H9 (cell line): ENCODE results near the gene HSP90B1. TPM values are rescaled to one million over a fixed set of nuclear protein-coding genes. Genes with fewer than 3 reads are reported as not detected.

Source experiments
- DNase-seq: peaks from one replicate; pipeline ENCODE4 v3.0.0-alpha.2; 2017
- H2AFZ ChIP-seq: one replicate; pipeline ENCODE4 v1.6.1; 2013; ENCODE audit warnings: mild to moderate bottlenecking, low read length, control low read depth, moderate library complexity
- H2AK5ac ChIP-seq: 2 replicates; pipeline ENCODE4 v1.6.1; 2013; ENCODE audit warnings: low read length, control low read depth, mixed read lengths; ENCODE audit not compliant: insufficient read length
- H2BK120ac ChIP-seq: one replicate; pipeline ENCODE4 v1.6.1; 2013; ENCODE audit warnings: low read depth, mild to moderate bottlenecking, low read length, control low read depth, inconsistent platforms; ENCODE audit not compliant: poor library complexity, severe bottlenecking
- H2BK12ac ChIP-seq: 2 replicates; pipeline ENCODE4 v1.6.1; 2013; ENCODE audit warnings: low read length, control low read depth, mixed read lengths, low read depth; ENCODE audit not compliant: insufficient read length
- H2BK15ac ChIP-seq: 2 replicates; pipeline ENCODE4 v1.6.1; 2013; ENCODE audit warnings: low read depth, low read length, control low read depth
- H2BK20ac ChIP-seq: one replicate; pipeline ENCODE4 v1.6.1; 2013; ENCODE audit warnings: low read depth, mild to moderate bottlenecking, low read length, control low read depth, inconsistent platforms; ENCODE audit not compliant: poor library complexity, severe bottlenecking
- H2BK5ac ChIP-seq: 2 replicates; pipeline ENCODE4 v1.6.1; 2013; ENCODE audit warnings: low read length, control low read depth, mixed read lengths; ENCODE audit not compliant: insufficient read length
- H3K14ac ChIP-seq: 2 replicates; pipeline ENCODE4 v1.6.1; 2013; ENCODE audit warnings: low read length, control low read depth; ENCODE audit not compliant: insufficient read depth
- H3K18ac ChIP-seq: 2 replicates; pipeline ENCODE4 v1.6.1; 2013; ENCODE audit warnings: low read depth, mild to moderate bottlenecking, mixed read lengths, low read length, control low read depth; ENCODE audit not compliant: insufficient read length
- H3K23ac ChIP-seq: 2 replicates; pipeline ENCODE4 v1.6.1; 2013; ENCODE audit warnings: low read length, control low read depth, mixed read lengths, low read depth; ENCODE audit not compliant: insufficient read length
- H3K23me2 ChIP-seq: 2 replicates; pipeline ENCODE4 v1.6.1; 2013; ENCODE audit warnings: low read depth, mild to moderate bottlenecking, mixed read lengths, low read length, control low read depth; ENCODE audit not compliant: insufficient read length, poor library complexity, severe bottlenecking
- H3K27ac ChIP-seq: 2 replicates; pipeline ENCODE4 v1.5.1; 2013; ENCODE audit warnings: low read length, control low read depth, mixed read lengths, low read depth; ENCODE audit not compliant: insufficient read length
- H3K27me3 ChIP-seq: 2 replicates; pipeline ENCODE4 v1.6.1; 2013; ENCODE audit warnings: low read length, control low read depth, inconsistent platforms; ENCODE audit not compliant: insufficient read depth
- H3K4ac ChIP-seq: 2 replicates; pipeline ENCODE4 v1.6.1; 2013; ENCODE audit warnings: low read depth, mild to moderate bottlenecking, control low read depth, inconsistent platforms, low read length, moderate library complexity
- H3K4me1 ChIP-seq: 2 replicates; pipeline ENCODE4 v1.6.1; 2013; ENCODE audit warnings: low read length, control low read depth, inconsistent platforms; ENCODE audit not compliant: insufficient read depth
- H3K4me2 ChIP-seq: 2 replicates; pipeline ENCODE4 v1.6.1; 2013; ENCODE audit warnings: low read length, control low read depth, mixed read lengths; ENCODE audit not compliant: insufficient read length, insufficient read depth
- H3K56ac ChIP-seq: 2 replicates; pipeline ENCODE4 v1.6.1; 2013; ENCODE audit warnings: low read depth, mild to moderate bottlenecking, mixed read lengths, low read length, control low read depth; ENCODE audit not compliant: insufficient read length
- H3K79me1 ChIP-seq: 2 replicates; pipeline ENCODE4 v1.6.1; 2013; ENCODE audit warnings: low read depth, mild to moderate bottlenecking, moderate library complexity, low read length, control low read depth, inconsistent platforms; ENCODE audit not compliant: insufficient read depth, poor library complexity, severe bottlenecking
- H3K79me2 ChIP-seq: 2 replicates; pipeline ENCODE4 v1.6.1; 2013; ENCODE audit warnings: low read length, control low read depth, inconsistent platforms; ENCODE audit not compliant: insufficient read depth
- H3K9ac ChIP-seq: 2 replicates; pipeline ENCODE4 v1.6.1; 2013; ENCODE audit warnings: low read length, control low read depth, mixed read lengths; ENCODE audit not compliant: insufficient read length; ENCODE audit errors: extremely low read depth
- H3K9me3 ChIP-seq: one replicate; pipeline ENCODE4 v1.6.1; 2013; ENCODE audit warnings: low read depth, low read length, inconsistent platforms; ENCODE audit not compliant: control insufficient read depth
- H3T11ph ChIP-seq: one replicate; pipeline ENCODE4 v1.6.1; 2013; ENCODE audit warnings: mild to moderate bottlenecking, low read length, control low read depth, inconsistent platforms
- H4K20me1 ChIP-seq: one replicate; pipeline ENCODE4 v1.6.1; 2013; ENCODE audit not compliant: control insufficient read depth, insufficient read length, insufficient read depth
- H4K5ac ChIP-seq: 2 replicates; pipeline ENCODE4 v1.6.1; 2013; ENCODE audit warnings: low read depth, mild to moderate bottlenecking, mixed read lengths, low read length, control low read depth; ENCODE audit not compliant: insufficient read length
- H4K8ac ChIP-seq: replicated peaks from 2 replicates; pipeline ENCODE4 v1.6.1; 2013; ENCODE audit warnings: low read length, control low read depth, mixed read lengths, low read depth; ENCODE audit not compliant: insufficient read length
- H4K91ac ChIP-seq: 2 replicates; pipeline ENCODE4 v1.6.1; 2013; ENCODE audit warnings: low read depth, mild to moderate bottlenecking, moderate library complexity, mixed read lengths, low read length, control low read depth; ENCODE audit not compliant: insufficient read length
- H3K27ac Mint-ChIP-seq, 3 experiments: 2 replicates in 2 of 3; 3 replicates in 1 of 3; pipeline ENCODE4 v1.8.0; 2020 to 2021; ENCODE audit warnings: mixed read lengths in 3 of 3, mild to moderate bottlenecking in 1 of 3, moderate library complexity in 1 of 3
- H3K27me3 Mint-ChIP-seq: 2 replicates; pipeline ENCODE4 v1.8.0; 2021; ENCODE audit warnings: low read depth, mild to moderate bottlenecking, moderate library complexity, mixed read lengths
- H3K36me3 Mint-ChIP-seq, 3 experiments: 2 replicates in 2 of 3; 3 replicates in 1 of 3; pipeline ENCODE4 v1.8.0; 2020 to 2021; ENCODE audit warnings: low read depth in 3 of 3, mixed read lengths in 3 of 3; ENCODE audit not compliant: insufficient read depth in 1 of 3
- H3K4me1 Mint-ChIP-seq, 2 experiments: 2 replicates each; pipeline ENCODE4 v1.8.0; 2020; ENCODE audit warnings: mixed read lengths in 2 of 2
- H3K4me3 Mint-ChIP-seq, 2 experiments: 2 replicates in 1 of 2; 3 replicates in 1 of 2; pipeline ENCODE4 v1.8.0; 2020 to 2021; ENCODE audit warnings: mild to moderate bottlenecking in 2 of 2, mixed read lengths in 2 of 2, moderate library complexity in 1 of 2
- H3K9me3 Mint-ChIP-seq, 2 experiments: 2 replicates in 1 of 2; 3 replicates in 1 of 2; pipeline ENCODE4 v1.8.0; 2020; ENCODE audit warnings: mild to moderate bottlenecking in 2 of 2, mixed read lengths in 2 of 2, moderate library complexity in 1 of 2
- WGBS: extraction: QIAGEN DNeasy Blood & Tissue Kit; methylation state at CpG from one replicate; pipeline ENCODE4 v1.1.7; 2013; ENCODE audit warnings: missing lambda C conversion rate, low lambda C conversion rate, mixed read lengths; ENCODE audit not compliant: insufficient read length; ENCODE audit errors: extremely low coverage; 5-methylcytosine and 5-hydroxymethylcytosine counted together
- total RNA-seq: library from RNA; stranded (reverse); gene quantifications from 2 replicates; pipeline ENCODE4 v1.2.1, GENCODE V29; 2021
- TF ChIP-seq, protein P1 (sequence below): fragments of 200-600 bp; sonication (generic); conservative IDR thresholded peaks from 3 replicates; pipeline ENCODE4 v1.8.0; 2021; ENCODE audit warnings: antibody characterized with exemption, mild to moderate bottlenecking

The HSP90B1 gene
- total RNA-seq, 1 experiment from 2014 or later = 737 TPM

DNA sequence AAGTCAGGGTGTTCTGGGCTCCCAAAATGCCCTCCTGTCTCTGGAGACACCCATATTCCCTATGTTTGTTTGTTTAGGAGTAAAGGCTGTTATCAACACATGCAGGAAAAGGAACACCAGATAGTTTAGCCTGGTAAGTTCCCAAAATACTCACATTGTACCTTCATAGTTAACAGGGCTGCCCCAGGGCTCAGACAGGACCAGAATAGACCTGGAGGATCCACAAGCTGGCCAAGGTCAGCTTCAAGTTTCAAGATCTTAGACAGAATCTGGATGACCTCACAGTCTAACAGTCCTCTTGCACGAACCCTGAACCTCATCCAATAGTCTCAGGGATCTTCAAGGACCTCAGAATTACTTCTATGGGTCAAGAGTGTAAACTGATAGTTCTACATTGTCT, 18.1 kb upstream of the HSP90B1 start:
- no peaks in the 10 kb centered on the region for H3K27me3 ChIP-seq
- WGBS = no CpG with 5 or more reads among the region's 1 CpG
- no peaks in the 10 kb centered on the region for H3K9me3 ChIP-seq
- H3K79me1 ChIP-seq = no peaks in the 10 kb centered on the region
- no peak overlapping the region for H3K18ac ChIP-seq
- H3K79me2 ChIP-seq = no peaks in the 10 kb centered on the region
- no peak overlapping the region for H2AFZ ChIP-seq
- no peak overlapping the region for H3K4me2 ChIP-seq
- H3T11ph ChIP-seq = no peak overlapping the region
- H2BK20ac ChIP-seq = no peak overlapping the region
- H3K27ac Mint-ChIP-seq = no peak overlapping the region
- H3K4me1 ChIP-seq = peaks cover 4% of the 10 kb centered on the region; the same call in 1 of the 2 replicates
- DNase-seq = no peak
- no peaks in the 10 kb centered on the region for H3K23me2 ChIP-seq
- H2BK120ac ChIP-seq = no peak overlapping the region
- no peaks in the 10 kb centered on the region for H4K20me1 ChIP-seq
- peaks cover 3% of the 10 kb centered on the region for H3K27me3 Mint-ChIP-seq
- H3K9ac ChIP-seq = no peak overlapping the region
- peaks cover 1 to 2% of the 10 kb centered on the region in 2 experiments; a peak in 1 of 5 replicates for H3K9me3 Mint-ChIP-seq
- H2BK12ac ChIP-seq = no peak overlapping the region
- no peak overlapping the region for H3K23ac ChIP-seq
- H3K4me1 Mint-ChIP-seq = peaks cover 5 to 11% of the 10 kb centered on the region in 2 experiments; a peak in 3 of 4 replicates
- no peak overlapping the region for H3K14ac ChIP-seq
- TF ChIP-seq, protein P1, sequence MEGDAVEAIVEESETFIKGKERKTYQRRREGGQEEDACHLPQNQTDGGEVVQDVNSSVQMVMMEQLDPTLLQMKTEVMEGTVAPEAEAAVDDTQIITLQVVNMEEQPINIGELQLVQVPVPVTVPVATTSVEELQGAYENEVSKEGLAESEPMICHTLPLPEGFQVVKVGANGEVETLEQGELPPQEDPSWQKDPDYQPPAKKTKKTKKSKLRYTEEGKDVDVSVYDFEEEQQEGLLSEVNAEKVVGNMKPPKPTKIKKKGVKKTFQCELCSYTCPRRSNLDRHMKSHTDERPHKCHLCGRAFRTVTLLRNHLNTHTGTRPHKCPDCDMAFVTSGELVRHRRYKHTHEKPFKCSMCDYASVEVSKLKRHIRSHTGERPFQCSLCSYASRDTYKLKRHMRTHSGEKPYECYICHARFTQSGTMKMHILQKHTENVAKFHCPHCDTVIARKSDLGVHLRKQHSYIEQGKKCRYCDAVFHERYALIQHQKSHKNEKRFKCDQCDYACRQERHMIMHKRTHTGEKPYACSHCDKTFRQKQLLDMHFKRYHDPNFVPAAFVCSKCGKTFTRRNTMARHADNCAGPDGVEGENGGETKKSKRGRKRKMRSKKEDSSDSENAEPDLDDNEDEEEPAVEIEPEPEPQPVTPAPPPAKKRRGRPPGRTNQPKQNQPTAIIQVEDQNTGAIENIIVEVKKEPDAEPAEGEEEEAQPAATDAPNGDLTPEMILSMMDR = no peak
- H3K27ac ChIP-seq = no peak overlapping the region
- H4K91ac ChIP-seq = no peak overlapping the region
- H2BK15ac ChIP-seq = no peak overlapping the region
- H4K8ac ChIP-seq = no peak overlapping the region
- no peak overlapping the region for H2AK5ac ChIP-seq
- H3K36me3 Mint-ChIP-seq = no peaks in the 10 kb centered on the region; a peak in 1 of 7 replicates
- no peak overlapping the region for H2BK5ac ChIP-seq
- no peak overlapping the region for H4K5ac ChIP-seq
- no peak overlapping the region for H3K4me3 Mint-ChIP-seq
- H3K56ac ChIP-seq = no peak overlapping the region
- H3K4ac ChIP-seq = no peak overlapping the region
